HG03469 (cell line): ENCODE measurements around the gene CCDC141.
"Not testable (repeated sequence)": the region's sequence is repeated elsewhere in the genome, so short reads cannot be mapped to it uniquely, and the experiment has no call there.

Experiments
- ATAC-seq: cut with Tn5 transposase; IDR thresholded peaks from one replicate; pipeline ENCODE4 v1.9.1; 2021; ENCODE audit warnings: mild to moderate bottlenecking, moderate library complexity, moderate number of reproducible peaks; ENCODE audit not compliant: unreplicated experiment

Gene CCDC141

DNA sequence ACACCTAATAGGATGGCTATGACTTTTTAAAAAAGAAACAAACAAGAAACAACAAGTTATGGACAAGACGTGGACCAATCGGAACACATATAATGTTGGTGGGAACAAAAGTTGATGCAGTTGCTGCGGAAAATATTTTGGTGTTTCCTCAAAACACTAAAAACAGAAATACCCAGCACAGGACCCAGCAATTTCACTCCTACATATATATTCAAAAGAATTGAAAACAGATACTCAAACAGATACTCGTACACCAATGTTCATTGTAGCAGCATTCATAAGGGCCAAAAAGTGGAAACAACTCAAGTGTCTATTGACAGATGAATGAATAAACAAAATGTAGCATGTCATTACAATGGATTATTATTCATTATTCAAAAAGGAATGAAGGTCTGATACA is 12.1 kb downstream of the CCDC141 start:
- ATAC-seq, result no peak

DNA sequence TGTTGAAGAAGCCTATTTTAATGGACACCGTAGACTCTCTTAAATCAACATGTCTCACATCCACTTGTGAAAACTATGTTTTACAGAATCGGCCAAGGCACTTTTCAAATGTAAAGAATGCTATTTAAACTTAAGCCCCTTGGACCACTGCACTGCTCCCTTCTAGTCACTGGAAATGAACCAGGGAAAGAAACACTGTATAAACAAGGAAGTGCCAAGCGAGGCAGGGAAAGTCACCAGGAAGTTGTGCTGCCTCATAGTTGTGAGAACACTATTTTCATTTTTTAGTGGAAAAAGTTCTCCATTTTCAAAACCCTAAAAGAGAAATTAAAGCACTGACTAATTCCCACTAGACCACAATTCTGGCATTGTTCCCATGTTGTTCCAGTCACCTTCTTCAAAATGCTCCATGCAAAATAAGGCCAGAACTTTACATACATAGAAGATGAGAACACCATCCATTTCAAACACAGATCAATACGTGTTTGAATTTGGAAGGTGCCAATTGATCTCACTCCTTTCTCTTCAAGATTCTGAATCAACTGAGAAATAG is 13.5 kb downstream of the CCDC141 start:
- ATAC-seq, result no peak

DNA sequence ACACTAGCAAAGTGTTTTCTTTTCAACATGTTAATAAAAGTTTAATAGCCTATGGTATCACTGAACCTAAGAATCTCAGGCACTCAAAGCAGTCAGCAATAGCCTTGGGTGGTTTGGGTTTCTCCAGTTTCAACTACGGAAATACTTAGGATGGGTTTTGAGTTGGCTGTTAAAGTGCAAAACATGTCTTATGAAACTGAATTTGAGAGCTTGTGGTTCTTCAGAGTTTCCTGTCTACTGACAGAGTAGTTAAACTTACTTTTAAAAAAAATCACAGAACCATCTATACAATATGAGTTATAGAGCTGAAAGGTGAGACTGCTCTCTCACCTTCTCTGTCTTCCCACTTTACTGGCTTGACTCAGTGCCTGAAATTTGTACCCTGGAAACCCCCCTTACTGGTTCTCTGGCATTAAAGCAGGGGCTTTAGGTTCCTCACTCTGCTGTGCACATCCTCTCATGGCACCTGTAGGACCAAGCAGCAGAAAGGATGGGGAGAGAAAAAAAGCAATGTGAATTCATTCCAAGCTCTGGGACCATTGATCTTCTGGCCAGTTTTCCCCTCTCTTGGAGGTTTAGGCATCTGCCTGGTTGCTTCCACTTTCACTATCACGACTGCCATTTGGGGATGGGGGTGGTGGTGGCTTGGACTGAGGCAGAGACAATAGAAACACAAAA is 18.1 kb downstream of the CCDC141 start:
- peak; percentile 95 for ATAC-seq

DNA sequence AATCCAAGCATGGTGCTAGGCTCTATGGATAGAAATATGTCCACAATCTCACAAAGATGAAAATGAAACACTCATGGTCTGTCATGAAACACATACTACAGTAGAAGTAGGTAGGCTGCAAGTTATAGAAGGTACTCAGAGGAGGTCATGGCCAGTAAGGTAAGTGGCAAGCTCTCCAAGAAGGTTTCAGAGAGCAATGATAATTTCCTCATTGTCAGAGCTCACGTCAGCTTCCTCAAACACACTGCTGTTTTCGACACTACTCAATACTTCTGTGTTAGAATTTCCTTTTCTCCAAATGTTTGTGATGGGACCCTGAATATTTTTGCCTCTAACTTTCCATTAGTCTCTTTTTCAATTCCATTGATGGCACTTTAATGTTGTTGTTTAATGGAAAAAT is 25.5 kb downstream of the CCDC141 start:
- no peak for ATAC-seq

DNA sequence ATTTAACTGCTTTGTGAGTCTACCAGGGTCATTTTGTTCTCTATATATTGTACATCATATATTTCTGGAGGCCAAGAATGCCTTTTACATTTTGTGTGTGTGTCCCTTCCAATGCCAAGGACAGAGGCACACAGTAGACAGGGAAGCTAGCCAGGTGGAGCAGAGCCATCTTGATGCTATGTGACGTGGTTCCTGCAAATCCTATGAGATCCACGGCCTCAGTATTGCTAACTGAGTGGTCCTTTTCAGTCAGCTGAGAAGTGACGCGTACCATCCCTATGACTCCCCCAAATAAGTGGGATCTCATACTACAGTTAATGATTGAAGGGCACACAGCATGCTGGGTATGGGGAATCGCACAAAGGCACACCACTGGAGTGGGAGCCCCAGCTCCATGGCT is 27.3 kb downstream of the CCDC141 start:
- no peak for ATAC-seq

DNA sequence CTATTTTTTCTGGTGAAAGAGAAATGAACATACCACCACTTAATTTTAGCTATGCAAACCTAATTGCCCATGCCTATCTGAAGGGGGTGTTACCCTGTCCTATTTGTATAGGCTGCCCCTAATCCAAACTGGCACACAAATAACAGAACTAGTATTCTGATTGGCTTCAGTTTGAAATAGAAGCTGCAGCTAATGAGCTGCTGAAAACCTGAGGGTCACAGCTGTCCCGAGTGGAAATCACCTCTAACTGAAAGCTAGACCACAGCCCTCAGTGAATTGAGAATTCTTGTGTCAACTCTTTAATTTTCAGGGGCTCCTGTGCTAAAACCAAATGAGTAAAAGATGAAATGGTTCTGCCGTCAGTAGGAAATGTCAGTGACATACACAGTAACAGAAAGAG is 28.7 kb downstream of the CCDC141 start:
- peak; percentile 64 for ATAC-seq

DNA sequence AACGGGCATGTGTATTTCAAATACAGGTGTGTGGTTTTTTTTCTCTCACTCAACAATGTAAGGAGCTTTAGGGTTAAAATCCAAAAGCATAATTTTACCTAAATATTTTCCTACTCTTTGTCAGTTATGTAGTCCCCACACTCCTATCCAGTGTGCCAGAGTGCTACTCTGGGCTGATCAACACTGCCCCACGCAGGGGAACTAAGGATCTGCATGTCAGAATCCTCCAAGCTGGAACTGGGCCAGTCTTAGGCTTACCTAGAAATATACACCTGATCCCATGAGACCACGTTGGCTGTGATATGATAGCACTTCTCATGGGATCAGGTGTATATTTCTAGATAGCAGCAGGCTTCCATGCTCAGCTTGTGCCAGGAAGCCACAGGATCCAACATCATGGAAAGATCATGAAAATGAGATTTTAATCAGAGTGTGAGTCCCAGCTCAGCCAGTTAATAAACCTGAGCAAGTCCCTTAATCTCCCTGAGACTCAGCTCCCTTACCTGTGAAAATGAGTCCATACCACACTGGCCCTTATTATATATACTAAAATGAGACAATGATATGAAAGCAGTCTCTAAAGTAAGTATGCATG is 29.7 kb downstream of the CCDC141 start:
- peak; percentile 47 for ATAC-seq

DNA sequence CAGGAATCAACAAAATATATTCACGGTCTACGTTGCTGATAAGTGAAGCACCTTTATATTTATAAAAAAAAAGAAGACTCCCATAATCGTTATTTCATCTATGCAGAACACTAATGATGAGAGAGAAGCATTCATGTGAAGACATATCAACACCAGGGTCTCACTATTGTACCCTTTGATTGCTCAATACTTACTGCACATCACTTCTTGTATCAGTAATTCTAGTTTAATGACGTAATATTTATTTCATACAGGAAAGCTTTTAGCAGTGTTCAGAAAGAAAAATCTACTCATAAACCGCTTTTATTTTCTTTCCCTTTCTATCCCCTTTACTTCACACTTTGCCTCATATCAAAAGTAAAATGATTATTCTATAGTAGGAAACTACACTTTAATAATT is 30.7 kb downstream of the CCDC141 start:
- ATAC-seq, result no peak

DNA sequence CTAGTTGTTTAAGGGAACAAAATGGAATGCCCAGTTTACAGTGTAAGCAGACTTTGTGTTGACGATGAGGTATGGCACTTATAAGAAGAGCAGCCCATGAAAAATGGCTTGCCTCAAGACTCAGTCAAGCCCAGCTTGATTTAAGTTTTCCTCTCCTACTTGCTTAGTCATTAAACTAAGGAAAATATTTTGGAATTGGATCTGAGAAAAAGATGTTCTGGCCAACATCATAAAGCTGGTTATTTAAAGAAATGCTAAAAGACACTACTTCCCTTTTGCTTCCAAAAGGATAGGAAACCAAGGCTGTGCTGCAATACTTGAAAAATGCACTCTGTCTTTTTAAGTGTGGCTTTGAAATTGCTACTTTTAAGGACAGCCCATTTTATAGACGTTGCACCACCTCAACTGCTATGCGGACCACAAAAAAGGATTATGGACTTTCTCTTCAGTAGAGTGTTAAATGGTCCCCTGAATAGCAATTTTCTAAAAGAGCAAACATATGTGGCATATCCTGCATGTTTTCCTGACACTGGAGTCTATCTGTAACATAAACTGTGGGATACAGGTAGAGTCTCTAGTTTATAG is 32.1 kb downstream of the CCDC141 start:
- no peak for ATAC-seq

DNA sequence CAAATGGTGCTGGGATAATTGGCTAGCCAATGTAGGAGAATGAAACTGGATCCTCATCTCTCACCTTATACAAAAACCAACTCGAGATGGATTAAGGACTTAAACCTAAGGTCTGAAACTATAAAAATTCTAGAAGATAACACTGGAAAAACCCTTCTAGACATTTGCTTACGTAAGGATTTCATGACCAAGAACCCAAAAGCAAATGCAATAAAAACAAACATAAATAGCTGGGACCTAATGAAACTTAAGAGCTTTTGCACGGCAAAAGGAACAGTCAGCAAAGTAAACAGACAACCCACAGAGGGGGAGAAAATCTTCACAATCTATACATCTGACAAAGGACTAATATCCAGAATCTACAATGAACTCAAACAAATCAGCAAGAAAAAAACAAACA is 35.7 kb downstream of the CCDC141 start:
- not testable (repeated sequence) for ATAC-seq

DNA sequence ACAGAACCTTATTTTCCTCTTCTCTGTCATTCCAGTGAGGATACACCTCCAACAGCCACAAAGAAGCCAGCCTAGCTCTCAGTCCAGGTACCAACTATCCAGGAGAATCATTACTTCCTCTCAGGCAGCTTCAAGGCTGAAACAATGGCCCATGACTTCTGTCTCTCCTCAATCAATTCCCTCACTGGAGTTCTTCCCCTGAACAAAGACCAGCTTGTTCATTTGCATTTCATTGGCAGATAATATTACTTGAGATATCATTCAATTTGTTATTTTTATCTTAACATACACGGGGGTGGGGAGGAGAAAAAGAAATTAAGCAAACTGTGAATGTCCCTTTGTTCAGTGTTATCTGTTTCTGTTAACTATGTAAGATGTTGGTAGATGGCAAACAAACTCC is 44.0 kb downstream of the CCDC141 start:
- ATAC-seq, result no peak

DNA sequence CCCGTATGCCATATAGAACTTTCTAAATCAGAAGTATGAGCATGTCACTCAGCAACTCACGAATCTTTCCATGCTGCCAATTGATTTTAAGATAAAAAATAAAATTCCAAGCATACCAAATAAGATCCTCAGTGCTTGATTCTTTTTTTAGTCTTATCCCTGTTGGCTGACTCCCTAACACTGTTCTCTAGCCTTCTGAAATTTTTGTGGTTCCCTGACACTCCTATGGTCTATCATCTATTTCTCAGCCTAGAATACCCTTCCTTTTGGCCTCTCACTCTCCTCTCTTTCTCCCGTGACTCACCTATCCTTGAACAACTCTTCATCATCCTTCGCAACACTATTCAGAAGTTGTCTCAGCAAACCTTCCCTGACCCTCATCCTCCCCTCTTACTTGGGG is 50.5 kb downstream of the CCDC141 start:
- ATAC-seq, result no peak

DNA sequence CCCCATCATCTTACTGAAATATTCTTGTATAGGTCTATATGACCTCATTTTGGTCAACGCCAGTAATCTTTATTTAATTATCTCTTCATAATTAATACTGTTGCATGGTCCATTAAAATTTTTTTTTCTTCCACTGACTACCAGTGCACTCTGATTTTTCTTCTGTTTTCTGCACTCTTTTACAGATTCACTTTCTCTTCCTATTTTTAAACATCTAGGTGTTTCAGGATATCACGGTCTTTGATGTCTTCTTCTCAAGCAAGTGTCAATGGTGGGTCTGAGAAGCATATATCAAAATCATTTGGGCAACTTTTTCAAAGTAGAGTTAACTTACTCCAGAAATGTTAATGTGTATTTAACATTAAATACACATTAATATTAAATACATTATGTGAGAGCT is 51.4 kb downstream of the CCDC141 start:
- no peak for ATAC-seq

DNA sequence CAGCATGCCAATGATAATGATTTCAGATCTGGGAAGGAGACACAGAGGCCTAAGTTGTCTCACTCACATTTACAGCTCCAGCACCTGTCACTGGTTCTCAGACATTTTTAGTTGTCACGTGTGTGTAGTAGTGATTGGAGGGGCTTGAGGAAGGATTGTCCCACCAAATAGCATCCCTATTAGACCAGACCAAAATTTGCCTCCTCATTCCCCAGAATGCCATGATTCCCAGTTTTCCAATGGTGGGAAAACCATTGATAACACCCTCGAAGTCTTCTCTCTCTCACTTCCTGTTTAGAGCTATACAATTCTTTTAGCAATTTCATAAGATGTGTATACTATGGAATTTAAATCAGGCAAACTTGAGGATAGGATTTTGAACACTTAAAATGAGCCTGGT is 52.5 kb downstream of the CCDC141 start:
- no peak for ATAC-seq

DNA sequence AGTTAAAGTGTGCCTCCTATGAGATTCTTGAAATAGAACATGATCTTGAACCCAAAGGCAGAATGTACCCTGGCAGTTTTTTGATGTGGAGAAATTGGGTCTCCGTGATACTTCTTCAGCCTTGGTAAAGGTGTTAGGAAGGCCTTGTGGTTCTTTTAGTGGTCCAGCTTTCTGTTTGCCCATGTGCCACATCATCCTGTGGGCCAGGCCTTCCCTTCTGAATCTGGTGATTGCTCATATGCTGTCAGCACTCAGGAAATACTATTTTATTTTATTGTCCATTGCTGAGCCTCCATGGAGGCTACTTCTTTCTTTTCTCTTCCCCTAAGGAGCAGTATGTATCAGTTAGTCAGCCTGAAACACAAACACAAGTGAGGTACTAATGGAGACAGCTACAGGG is 52.9 kb downstream of the CCDC141 start:
- ATAC-seq, result no peak

DNA sequence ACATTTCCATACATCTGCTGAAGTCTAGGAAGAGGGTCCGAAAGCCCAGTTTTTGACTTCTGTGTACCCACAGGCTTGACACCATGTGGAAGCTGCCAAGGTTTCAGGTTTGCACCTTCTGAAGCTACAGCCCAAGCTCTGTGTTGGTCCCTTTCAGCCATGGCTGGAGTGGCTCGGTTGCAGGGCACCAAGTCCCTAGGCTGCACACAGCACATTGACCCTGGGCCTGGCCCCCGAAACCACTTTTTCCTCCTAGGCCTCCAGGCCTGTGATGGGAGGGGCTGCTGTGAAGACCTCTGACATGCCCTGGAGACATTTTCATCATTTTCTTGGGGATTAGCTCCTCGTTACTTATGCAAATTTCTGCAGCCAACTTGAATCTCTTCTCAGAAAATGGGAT is 55.7 kb downstream of the CCDC141 start:
- no peak for ATAC-seq

DNA sequence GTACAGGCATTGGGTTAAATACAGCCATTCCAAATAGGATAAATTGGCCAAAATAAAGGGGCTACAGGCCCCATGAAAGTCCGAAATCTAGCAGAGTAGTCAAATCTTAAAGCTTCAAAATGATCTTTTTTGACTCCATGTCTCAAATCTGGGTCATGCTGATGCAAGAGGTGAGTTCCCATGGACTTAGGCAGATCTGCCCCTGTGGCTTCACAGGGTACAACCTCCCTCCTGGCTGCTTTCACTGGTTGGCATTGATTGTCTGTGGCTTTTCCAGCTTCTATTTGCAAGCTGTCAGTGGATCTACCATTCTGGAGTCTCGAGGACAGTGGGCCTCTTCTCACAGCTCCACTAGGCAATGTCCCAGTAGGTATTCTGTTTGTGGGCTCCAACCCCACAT is 56.1 kb downstream of the CCDC141 start:
- ATAC-seq, result no peak

DNA sequence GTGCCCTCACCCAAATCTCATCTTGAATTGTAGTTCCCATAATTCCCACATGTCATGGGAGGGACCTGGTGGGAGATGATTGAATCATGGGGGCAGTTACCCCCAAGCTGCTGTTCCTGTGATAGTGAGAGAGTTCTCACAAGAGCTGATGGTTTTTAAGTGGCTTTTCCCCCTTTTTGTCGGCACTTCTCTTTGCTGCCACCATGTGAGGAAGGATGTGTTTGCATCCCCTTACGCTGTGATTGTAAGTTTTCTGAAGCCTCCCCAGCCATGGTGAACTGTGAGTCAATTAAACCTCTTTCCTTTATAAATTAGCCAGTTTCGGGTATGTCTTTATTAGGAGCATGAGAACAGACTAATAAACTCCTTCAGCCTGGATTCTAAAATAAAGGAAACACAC is 57.2 kb downstream of the CCDC141 start:
- ATAC-seq, result not testable (repeated sequence)

DNA sequence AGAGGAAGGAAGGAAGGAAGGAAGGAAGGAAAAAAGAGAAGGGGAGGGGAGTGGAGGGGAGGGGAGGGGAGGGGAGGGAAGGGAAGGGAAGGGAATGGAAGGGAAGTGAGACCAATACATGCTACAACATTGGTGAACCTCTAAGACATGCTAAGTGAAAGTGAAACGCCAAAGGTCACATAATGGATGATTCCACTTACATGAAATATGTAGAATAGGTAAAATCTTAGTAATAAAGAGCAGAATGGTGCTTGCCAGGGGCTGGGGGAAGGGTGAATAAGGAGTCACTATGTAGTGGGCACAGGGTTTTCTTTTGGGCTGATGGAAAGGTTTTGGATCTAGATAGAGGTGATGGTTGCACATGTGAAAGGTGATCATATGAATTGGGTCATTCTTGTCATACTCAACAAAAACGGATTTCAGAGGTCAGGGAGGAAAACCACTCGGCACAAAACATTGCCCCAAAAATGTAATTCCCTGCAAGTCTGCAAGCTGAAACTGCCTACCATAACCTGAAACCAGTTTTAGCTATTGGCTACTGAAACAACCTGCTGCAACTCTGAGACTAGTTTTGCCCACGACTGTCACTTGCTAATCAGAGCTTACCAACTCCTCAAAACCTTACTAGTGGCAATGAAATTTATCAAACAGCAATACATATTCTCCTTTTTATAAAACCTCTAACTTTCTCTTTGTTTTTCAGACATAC is 59.2 kb downstream of the CCDC141 start:
- ATAC-seq, result peak; percentile 52

DNA sequence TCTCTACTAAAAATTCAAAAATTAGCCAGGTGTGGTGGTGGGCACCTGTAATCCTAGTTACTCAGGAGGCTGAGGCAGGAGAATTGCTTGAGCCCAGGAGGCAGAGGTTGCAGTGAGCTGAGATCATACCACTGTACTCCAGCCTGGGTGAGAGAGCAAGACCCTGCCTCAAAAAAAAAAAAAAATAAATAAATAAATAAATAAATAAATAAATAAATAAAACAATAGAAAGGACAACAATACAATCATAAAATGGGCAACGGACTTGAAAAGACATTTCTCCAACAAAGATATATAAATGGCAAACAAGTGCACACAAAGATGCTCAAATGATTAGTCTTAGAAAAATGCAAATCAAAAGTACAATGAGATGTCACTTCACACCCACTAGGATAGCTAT is 60.5 kb downstream of the CCDC141 start:
- not testable (repeated sequence) for ATAC-seq

DNA sequence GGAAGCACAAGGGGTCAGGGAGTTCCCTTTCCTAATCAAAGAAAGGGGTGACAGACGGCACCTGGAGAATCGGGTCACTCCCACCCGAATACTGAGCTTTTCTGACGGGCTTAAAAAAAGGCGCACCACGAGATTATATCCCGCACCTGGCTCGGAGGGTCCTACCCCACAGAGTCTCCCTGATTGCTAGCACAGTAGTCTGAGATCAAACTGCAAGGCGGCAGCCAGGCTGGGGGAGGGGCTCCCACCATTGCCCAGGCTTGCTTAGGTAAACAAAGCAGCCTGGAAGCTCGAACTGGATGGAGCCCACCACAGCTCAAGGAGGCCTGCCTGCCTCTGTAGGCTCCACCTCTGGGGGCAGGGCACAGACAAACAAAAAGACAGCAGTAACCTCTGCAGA is 67.3 kb downstream of the CCDC141 start:
- not testable (repeated sequence) for ATAC-seq

DNA sequence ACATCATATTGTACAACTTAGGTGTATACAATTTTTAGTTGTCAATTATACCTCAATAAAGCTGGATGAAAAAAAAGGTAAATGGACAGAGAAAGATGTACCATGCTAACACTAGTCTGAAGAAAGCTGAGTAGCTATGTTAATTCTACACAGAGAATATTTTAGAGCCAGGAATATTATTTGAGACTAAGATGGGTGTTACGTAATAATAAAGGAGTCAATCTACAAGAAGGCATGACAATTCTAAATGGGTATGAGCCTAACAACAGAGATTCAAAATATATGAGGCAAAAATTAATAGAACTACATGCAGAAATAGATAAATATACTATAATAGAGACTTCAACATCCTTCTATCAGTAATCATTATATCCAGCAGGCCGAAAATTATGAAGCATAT is 69.1 kb downstream of the CCDC141 start:
- ATAC-seq, result no peak
